Embryonic facial prominence (tissue), 1 donor: ENCODE measurements around the gene ERC1.
"Not testable (repeated sequence)": the region's sequence is repeated elsewhere in the genome, so short reads cannot be mapped to it uniquely, and the experiment has no call there.

Experiments used
- DNase-seq: peaks from one replicate; pipeline ENCODE4 v3.0.0-alpha.2; 2016; ENCODE audit errors: extremely low spot score

Gene ERC1

GRCh38 chr12:1287446-1287975 lies 296.5 kb downstream of the ERC1 start:
- DNase-seq = no peak

GRCh38 chr12:1288333-1288732 lies 297.3 kb downstream of the ERC1 start:
- no peak for DNase-seq

DNA sequence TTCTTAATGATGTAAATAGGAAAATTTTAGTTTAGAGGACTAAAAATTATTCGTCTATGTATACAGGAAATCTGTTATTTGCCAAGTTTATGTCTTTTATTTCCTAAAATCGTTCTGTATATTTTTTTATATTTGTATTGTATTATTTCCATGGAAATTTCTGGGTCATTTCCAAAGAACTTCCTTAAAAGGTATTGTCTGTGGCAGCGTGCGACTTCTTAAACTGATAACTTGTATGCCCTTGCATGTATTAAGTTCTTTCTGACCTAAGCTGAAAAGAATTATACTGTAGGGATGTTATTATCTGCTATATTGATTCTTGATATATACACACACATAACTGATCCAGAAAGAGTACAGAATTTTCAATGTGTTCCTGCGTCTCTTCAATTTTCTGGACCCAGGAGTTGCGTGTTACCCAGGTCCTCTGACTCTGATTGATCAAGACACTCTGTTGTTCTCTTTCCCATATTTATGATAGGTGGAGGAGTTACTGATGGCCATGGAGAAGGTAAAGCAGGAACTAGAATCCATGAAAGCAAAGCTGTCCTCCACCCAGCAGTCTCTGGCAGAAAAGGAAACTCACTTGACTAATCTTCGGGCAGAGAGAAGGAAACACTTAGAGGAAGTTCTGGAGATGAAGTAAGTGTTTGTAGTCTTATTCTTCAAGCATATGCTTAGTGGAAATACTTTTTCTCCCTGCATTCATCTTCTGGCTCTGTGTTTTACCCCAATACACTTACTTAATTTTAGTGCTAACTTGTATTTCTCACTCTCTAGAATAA lies 298.5 kb downstream of the ERC1 start:
- no peak for DNase-seq

- no peak for DNase-seq
Observed at GRCh38 chr12:1290716-1291115, 299.7 kb downstream of the ERC1 start.

GRCh38 chr12:1291601-1292332 lies 300.7 kb downstream of the ERC1 start:
- no peak for DNase-seq

- DNase-seq = no peak
Observed at GRCh38 chr12:1293901-1294300, 302.9 kb downstream of the ERC1 start.

DNA sequence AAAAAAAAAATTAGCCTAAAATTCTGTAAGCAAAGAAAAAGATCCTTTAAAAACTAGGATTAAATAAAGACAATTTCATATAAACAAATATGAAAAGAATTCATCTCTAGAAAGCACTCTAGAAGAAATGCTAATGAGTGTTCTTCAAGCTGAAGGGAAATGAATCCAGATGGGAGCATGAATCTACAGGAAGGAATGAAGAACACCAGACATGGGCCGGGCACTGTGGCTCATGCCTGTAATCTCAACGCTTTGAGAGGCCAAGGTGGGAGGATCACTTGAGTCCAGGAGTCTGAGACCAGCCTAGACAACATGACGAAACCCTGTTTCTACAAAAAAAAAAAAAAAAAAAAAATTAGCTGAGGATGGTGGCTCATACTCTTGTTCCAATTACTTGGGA lies 306.2 kb downstream of the ERC1 start:
- DNase-seq = no peak

GRCh38 chr12:1297639-1298175 lies 306.7 kb downstream of the ERC1 start:
- no peak for DNase-seq

GRCh38 chr12:1300460-1300859 lies 309.4 kb downstream of the ERC1 start:
- DNase-seq = no peak

GRCh38 chr12:1302201-1302870 lies 311.3 kb downstream of the ERC1 start:
- no peak for DNase-seq

DNA sequence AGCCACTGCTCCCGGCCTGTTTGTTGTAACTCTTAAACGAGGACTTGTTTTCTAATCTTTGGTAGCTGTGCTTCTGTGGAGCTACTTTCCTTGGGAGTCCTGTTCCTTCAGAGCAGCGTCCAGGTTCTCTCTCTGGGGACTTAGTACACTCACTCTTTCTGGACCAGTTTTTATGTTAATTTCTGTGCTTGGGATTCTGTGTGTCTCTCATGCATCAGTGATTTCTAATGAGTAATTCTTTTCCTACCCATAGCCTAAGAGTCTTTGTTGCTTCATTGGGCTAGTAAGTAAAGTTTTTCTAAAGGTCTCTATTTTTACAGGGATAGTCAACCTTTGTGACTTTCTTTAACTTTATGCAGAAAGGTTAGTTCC lies 314.0 kb downstream of the ERC1 start:
- no peak for DNase-seq

GRCh38 chr12:1305791-1306500 lies 314.9 kb downstream of the ERC1 start:
- no peak for DNase-seq

- DNase-seq = no peak
Observed at GRCh38 chr12:1306817-1307216, 315.8 kb downstream of the ERC1 start.

- no peak for DNase-seq
Observed at GRCh38 chr12:1307796-1308195, 316.8 kb downstream of the ERC1 start.

GRCh38 chr12:1309613-1310012 lies 318.6 kb downstream of the ERC1 start:
- DNase-seq = no peak

DNA sequence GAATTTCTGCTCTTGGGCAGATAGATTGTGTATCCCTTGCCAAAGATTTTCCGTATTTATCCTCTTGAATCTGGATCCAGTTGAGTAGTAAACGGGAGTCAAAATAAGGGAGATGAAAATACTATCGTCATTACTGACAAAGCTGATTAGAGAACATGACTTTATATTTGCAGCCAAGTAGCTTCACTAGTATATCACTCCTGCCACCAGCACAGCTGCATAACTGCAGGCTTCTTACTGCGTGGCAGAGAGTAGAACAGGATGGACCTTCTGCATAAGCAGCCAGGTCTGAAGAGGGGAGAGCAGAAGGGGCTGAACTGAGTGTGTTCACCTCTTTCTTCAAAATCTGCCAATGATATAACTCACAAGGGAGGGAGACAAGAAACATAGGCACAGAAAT lies 319.6 kb downstream of the ERC1 start:
- DNase-seq = no peak

DNA sequence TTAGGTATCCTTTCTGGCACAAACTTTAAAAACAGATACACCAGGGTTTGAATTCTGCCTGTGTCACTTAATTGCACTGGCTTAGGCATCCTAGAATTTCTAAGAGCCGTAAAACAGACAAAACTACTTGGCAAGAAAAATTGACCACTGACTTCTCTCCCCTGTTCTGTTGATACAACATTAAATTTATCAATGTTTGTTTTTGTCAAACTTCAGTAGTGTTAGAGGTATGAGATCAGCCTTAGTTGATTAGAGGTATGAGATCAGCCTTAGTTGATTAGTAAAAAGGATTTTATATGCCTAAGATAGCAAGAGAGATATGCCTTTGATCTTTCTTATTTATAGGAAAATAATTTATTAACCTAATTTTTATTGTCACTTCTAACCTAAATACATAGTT lies 320.1 kb downstream of the ERC1 start:
- DNase-seq = no peak

DNA sequence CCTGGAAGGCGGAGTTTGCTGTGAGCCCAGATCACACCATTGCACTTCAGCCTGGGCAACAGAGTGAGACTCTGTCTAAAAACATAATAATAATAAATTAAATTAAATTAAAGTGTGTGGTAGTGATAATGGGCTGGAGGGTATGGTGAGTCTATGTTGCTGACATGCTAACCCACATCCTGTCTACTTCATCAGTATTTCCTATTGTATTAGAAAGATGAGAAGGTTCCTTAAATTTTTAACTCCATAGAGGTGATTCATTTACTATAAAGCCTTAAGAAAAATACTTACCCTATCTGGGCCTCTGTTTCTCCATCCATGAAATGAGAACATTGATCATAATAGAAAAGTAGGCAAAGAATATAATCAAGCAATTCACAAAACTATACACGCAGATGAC lies 322.9 kb downstream of the ERC1 start:
- DNase-seq = no peak

- no peak for DNase-seq
Observed at GRCh38 chr12:1314523-1314922, 323.5 kb downstream of the ERC1 start.

GRCh38 chr12:1316991-1317390 lies 326.0 kb downstream of the ERC1 start:
- DNase-seq = not testable (repeated sequence)

GRCh38 chr12:1318327-1319031 lies 327.5 kb downstream of the ERC1 start:
- peak; percentile 72 for DNase-seq
